Esophagus muscularis mucosa (tissue), 4 donors: Measurements from ENCODE around the gene GSK3B. TPM values are rescaled to one million over a fixed set of nuclear protein-coding genes. Genes with fewer than 3 reads are reported as not detected.

Experiments
- DNase-seq: peaks from one replicate; pipeline ENCODE4 v3.0.0-alpha.2; 2017; ENCODE audit errors: extremely low spot score
- H3K27ac ChIP-seq, 4 donors: fragments of 200-600 bp; sonication (generic); replicated peaks in 1 of 4; 1 replicate in 3 of 4; 2 replicates in 1 of 4; pipeline ENCODE4 v1.5.1; 2016 to 2019; ENCODE audit warnings: mild to moderate bottlenecking in 1 of 4
- H3K27me3 ChIP-seq, 4 donors: fragments of 200-600 bp; sonication (generic); one replicate each; pipeline versions ENCODE4 v1.5.1 to v1.6.0; 2016 to 2019
- H3K36me3 ChIP-seq, 4 donors: fragments of 200-600 bp; sonication (generic); one replicate each; pipeline ENCODE4 v1.5.1; 2016 to 2019
- H3K4me1 ChIP-seq, 4 donors: fragments of 200-600 bp; sonication (generic); one replicate each; pipeline ENCODE4 v1.5.1; 2016 to 2019
- H3K4me3 ChIP-seq, 4 donors: fragments of 200-600 bp; sonication (generic); 1 replicate in 2 of 4; 2 replicates in 2 of 4; pipeline ENCODE4 v1.5.1; 2016 to 2019; ENCODE audit warnings: mild to moderate bottlenecking in 4 of 4, moderate library complexity in 1 of 4
- H3K9me3 ChIP-seq, 4 donors: fragments of 200-600 bp; sonication (generic); 1 replicate in 3 of 4; 2 replicates in 1 of 4; pipeline ENCODE4 v1.5.1; 2016 to 2019
- CTCF ChIP-seq, 3 experiments: fragments of 200-600 bp in 2 of 3; fragments of 450-650 bp in 1 of 3; sonication (generic) in 2 of 3; IDR thresholded peaks; one replicate each; pipeline ENCODE4 v1.5.1; 2017 to 2019; ENCODE audit warnings: antibody characterized with exemption in 3 of 3, mild to moderate bottlenecking in 2 of 3, moderate library complexity in 1 of 3
- EP300 ChIP-seq: sonication (generic); formaldehyde crosslinking; IDR thresholded peaks from one replicate; pipeline ENCODE4 v1.6.1; 2017; ENCODE audit warnings: antibody characterized with exemption
- POLR2A ChIP-seq: fragments of 450-650 bp; IDR thresholded peaks from one replicate; pipeline ENCODE4 v1.6.1; 2017; ENCODE audit warnings: antibody characterized with exemption, moderate library complexity, mild to moderate bottlenecking, low read depth
- POLR2AphosphoS5 ChIP-seq, 2 donors: sonication (generic); formaldehyde crosslinking; IDR thresholded peaks; one replicate each; pipeline ENCODE4 v1.6.1; 2017; ENCODE audit warnings: antibody characterized with exemption in 2 of 2
- WGBS: methylation state at CpG from one replicate; pipeline ENCODE4 v1.1.5; 2018; 5-methylcytosine and 5-hydroxymethylcytosine counted together
- intact Hi-C: fragments of 100-400 bp; cut with DNase I; formaldehyde crosslinking; loops from one replicate; pipeline ENCODE4 v1.15.1; 2023
- total RNA-seq, 4 donors: library from RNA; depleted of rRNA; stranded (reverse); fragments of >200 nt; gene quantifications; one replicate each; pipeline versions ENCODE4 v1.1.0 to v1.2.1, GENCODE V29; 2016

GSK3B gene
- total RNA-seq, 4 donors from 2014 or later = 30.3 to 35.4 (median 31.3) TPM

- intact Hi-C loops = no loop called here
- 97% methylated on average over 7 of the region's 7 CpGs for WGBS
- Histone ChIP-seq H3K27me3 (no peaks in the 10 kb centered on the region), H3K4me1 (peaks cover 0 to 11% (median 9%) of the 10 kb centered on the region in 4 donors), H3K36me3 (no peaks in the 10 kb centered on the region), H3K9me3 (no peaks in the 10 kb centered on the region), H3K4me3 (no peak overlapping the region), H3K27ac (no peak overlapping the region)
- TF ChIP-seq POLR2AphosphoS5 (IDR thresholded peaks at IDR 0.05) (no peak), CTCF (IDR thresholded peaks at IDR 0.05) (no peak), POLR2A (no peak), EP300 (no peak)
- no peak for DNase-seq
Observed at GRCh38 chr3:119973018-119973646, 121.1 kb downstream of the GSK3B start.

GRCh38 chr3:119969759-119970158 lies 124.5 kb downstream of the GSK3B start:
- no peak for DNase-seq
- Histone ChIP-seq H3K4me1 (peaks cover 0 to 27% (median 20%) of the 10 kb centered on the region in 4 donors), H3K9me3 (no peaks in the 10 kb centered on the region), H3K36me3 (no peaks in the 10 kb centered on the region), H3K27me3 (no peaks in the 10 kb centered on the region), H3K4me3 (no peak overlapping the region), H3K27ac (no peak overlapping the region)
- TF ChIP-seq POLR2A (no peak), EP300 (no peak), POLR2AphosphoS5 (IDR thresholded peaks at IDR 0.05) (no peak), CTCF (IDR thresholded peaks at IDR 0.05) (no peak)
- intact Hi-C loops = no loop called here
- WGBS = 54% methylated on average over 4 of the region's 4 CpGs

- WGBS = 96% methylated on average over 7 of the region's 7 CpGs
Observed at GRCh38 chr3:119967353-119968006, 126.8 kb downstream of the GSK3B start.

GRCh38 chr3:119965692-119966091 lies 128.6 kb downstream of the GSK3B start:
- no peak overlapping the region for H3K4me3 ChIP-seq
- no peak overlapping the region for H3K27ac ChIP-seq
- DNase-seq = no peak
- no peaks in the 10 kb centered on the region for H3K27me3 ChIP-seq
- peaks cover 0 to 4% (median 0%) of the 10 kb centered on the region in 4 donors for H3K9me3 ChIP-seq
- WGBS = 52% methylated on average over 1 of the region's 1 CpG
- TF ChIP-seq CTCF (IDR thresholded peaks at IDR 0.05) (no peak), EP300 (no peak), POLR2A (no peak), POLR2AphosphoS5 (IDR thresholded peaks at IDR 0.05) (no peak)
- intact Hi-C loops = no loop called here
- H3K4me1 ChIP-seq = peaks cover 0 to 27% (median 20%) of the 10 kb centered on the region in 4 donors
- no peaks in the 10 kb centered on the region for H3K36me3 ChIP-seq

More at GRCh38 chr3:119967353-119968006, 126.8 kb downstream of the GSK3B start:
- DNase-seq = no peak
- no peaks in the 10 kb centered on the region for H3K27me3 ChIP-seq
- H3K36me3 ChIP-seq = no peaks in the 10 kb centered on the region
- intact Hi-C loops = no loop called here
- TF ChIP-seq CTCF (IDR thresholded peaks at IDR 0.05) (no peak), EP300 (no peak), POLR2A (no peak), POLR2AphosphoS5 (IDR thresholded peaks at IDR 0.05) (no peak)
- H3K4me1 ChIP-seq = peaks cover 0 to 27% (median 20%) of the 10 kb centered on the region in 4 donors
- H3K9me3 ChIP-seq = peaks cover 0 to under 1% (median 0%) of the 10 kb centered on the region in 4 donors
- H3K4me3 ChIP-seq = no peak overlapping the region
- no peak overlapping the region for H3K27ac ChIP-seq
